ENCODE results near the gene MEIS2.

DNA sequence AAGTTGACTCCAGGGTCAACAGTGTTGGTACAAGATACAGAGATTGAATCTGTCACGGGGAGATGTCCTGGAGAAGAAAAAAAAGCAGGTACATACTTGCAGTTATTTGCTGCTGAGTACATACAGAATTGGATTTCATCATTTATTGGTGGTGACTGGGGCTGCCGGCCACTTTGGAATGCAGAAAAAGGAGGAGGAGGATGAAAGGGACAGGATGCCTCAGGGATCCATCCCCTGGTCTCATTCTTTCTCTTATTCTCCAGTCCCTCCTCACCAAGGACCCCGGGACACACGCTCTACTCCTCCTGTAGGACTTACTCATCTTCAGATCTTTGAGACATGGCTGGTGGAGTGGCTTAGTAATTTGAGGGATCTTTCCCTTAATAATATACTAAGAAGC is 30.0 kb upstream of the MEIS2 start:
- no peak for TF ChIP-seq POLR2A (IDR thresholded peaks at IDR 0.05; ENCODE audit: low read length)
- no peak for TF ChIP-seq GATA1 (IDR thresholded peaks at IDR 0.05; ENCODE audit: low read depth, low read length)
